ENCODE data around the gene NAXD. TPM values are rescaled to one million over a fixed set of nuclear protein-coding genes. Genes with fewer than 3 reads are reported as not detected.

Gene NAXD
- total and polyA plus RNA-seq, 2 of the 4 experiments (the other 2 are of a cell fraction), result 10.2 to 27.2 TPM

GRCh38 chr13:110627351-110627750 lies 12.0 kb downstream of the NAXD start:
- Histone ChIP-seq H3K23ac (ENCODE audit: low read depth, low read length) (no peak overlapping the region), H3K9me3 (ENCODE audit: control insufficient read depth, insufficient read depth, low read length) (no peaks in the 10 kb centered on the region), H2AFZ (replicated peaks; ENCODE audit: low read length, poor library complexity) (no peak overlapping the region), H3K56ac (ENCODE audit: extremely low read depth, insufficient read depth, low read length) (no peak overlapping the region), H4K91ac (ENCODE audit: insufficient read depth, low read depth, low read length) (no peak overlapping the region), H3K36me3 (ENCODE audit: control insufficient read depth, insufficient read depth, low read length) (peaks cover 54% of the 10 kb centered on the region), H3K18ac (ENCODE audit: low read depth, low read length) (no peak overlapping the region), H2AK9ac (replicated peaks; ENCODE audit: low read depth, low read length, poor library complexity) (no peak overlapping the region), H3K14ac (replicated peaks; ENCODE audit: low read depth, low read length) (no peak overlapping the region), H2BK20ac (ENCODE audit: low read depth, low read length) (no peak overlapping the region), H3K79me1 (ENCODE audit: low read depth in 1 of 2, low read length in 2 of 2) (peaks cover 43 to 86% of the 10 kb centered on the region in 2 experiments), H3K4ac (ENCODE audit: low read depth, low read length) (no peak overlapping the region), H4K5ac (ENCODE audit: low read depth, low read length) (no peak overlapping the region), H2BK120ac (ENCODE audit: low read depth, low read length) (no peak overlapping the region), H4K20me1 (ENCODE audit: insufficient read depth, low read length) (peaks cover 85% of the 10 kb centered on the region), H3K27ac (ENCODE audit: insufficient read depth, low read length) (no peak overlapping the region), H2AK5ac (ENCODE audit: low read depth, low read length) (no peak overlapping the region), H3K4me2 (ENCODE audit: low read depth, low read length) (no peak overlapping the region), H3K4me3 (ENCODE audit: insufficient read depth, low read depth, low read length) (no peak overlapping the region), H3K4me1 (ENCODE audit: control insufficient read depth, insufficient read depth, low read length) (no peaks in the 10 kb centered on the region; the same call in 1 of the 2 replicates), H2BK5ac (ENCODE audit: low read depth, low read length, poor library complexity, severe bottlenecking) (no peak overlapping the region), H3K9me1 (ENCODE audit: insufficient read depth, low read length) (peaks cover 17% of the 10 kb centered on the region), H4K8ac (ENCODE audit: low read depth in 2 of 2, low read length in 2 of 2) (no peak overlapping the region), H2BK15ac (ENCODE audit: low read depth, low read length) (no peak overlapping the region), H3K27me3 (ENCODE audit: control insufficient read depth, insufficient read depth, low read length) (no peaks in the 10 kb centered on the region), H3K9ac (ENCODE audit: low read depth, low read length) (no peak overlapping the region)
- DNase-seq (no peak), ATAC-seq (ENCODE audit: low read depth) (no peak)
- TF ChIP-seq MAZ (IDR thresholded peaks at IDR 0.05; ENCODE audit: borderline replicate concordance, low read depth, low read length) (no peak), RFX5 (IDR thresholded peaks at IDR 0.05; ENCODE audit: low read depth, low read length) (no peak), FOS (IDR thresholded peaks at IDR 0.05; ENCODE audit: low read depth, low read length) (no peak)
- ChIA-PET POLR2A (ENCODE audit: unreplicated experiment) (no interaction called here), CTCF (no interaction called here)
- BruUV-seq (replicated peaks), result no TSS peak
- dilution Hi-C loops (cut with HindIII; ENCODE audit: low sequenced_read_pairs, unreplicated experiment), result no loop called here
- in situ Hi-C loops (cut with MboI; ENCODE audit: low sequenced_read_pairs), result no loop called here
- intact Hi-C loops (cut with micrococcal nuclease), result loop anchor here (10.0 kb wide), 1 partner anchor 663 kb away; no protein-coding TSS in a partner anchor
- WGBS, 2 experiments (ENCODE audit: extremely low coverage in 2 of 2, insufficient read length in 1 of 2), result no CpG with 5 or more reads among the region's 8 CpGs
